Thoracic aorta endothelial cell (primary cell): ENCODE data around the gene SLC39A5. TPM values are rescaled to one million over a fixed set of nuclear protein-coding genes. Genes with fewer than 3 reads are reported as not detected.

ENCODE experiments used
- total RNA-seq: library from RNA; depleted of rRNA; stranded (reverse); fragments of >200 nt; gene quantifications from 2 replicates; pipeline ENCODE4 v1.2.3, GENCODE V29; 2012

The SLC39A5 gene
- total RNA-seq, result not detected in 2 replicates

DNA sequence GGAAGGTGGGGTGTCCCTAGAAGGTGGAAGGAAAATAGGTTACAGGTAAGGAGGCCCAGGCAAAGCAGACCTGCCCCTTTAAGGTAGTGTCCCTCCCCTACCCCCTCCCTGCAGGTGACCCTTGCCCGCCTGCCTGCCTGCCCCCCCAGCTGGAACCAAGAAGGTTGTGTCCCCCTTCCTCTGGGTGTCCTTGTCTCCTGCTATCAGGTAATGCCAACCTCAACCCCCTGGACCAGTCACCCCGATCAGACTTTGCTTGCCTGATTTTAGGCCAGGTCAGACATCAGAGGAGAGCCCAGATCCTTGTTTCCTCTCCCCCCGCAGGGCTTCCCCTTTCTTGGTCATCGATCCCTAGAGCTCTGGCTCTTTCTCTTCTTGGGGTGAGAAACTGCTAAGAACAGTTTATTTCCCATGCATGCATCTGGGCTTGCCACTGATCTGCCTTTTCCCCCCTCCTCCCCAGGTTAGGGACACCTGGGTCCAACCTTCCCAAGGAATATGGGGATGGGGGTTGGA, at the start of gene SLC39A5:
Gene SLC39A5, plus strand, starts transcription at position 136 of the 516 bp plus-strand sequence. CDS start 1,224 bp downstream, outside the sequence.

DNA sequence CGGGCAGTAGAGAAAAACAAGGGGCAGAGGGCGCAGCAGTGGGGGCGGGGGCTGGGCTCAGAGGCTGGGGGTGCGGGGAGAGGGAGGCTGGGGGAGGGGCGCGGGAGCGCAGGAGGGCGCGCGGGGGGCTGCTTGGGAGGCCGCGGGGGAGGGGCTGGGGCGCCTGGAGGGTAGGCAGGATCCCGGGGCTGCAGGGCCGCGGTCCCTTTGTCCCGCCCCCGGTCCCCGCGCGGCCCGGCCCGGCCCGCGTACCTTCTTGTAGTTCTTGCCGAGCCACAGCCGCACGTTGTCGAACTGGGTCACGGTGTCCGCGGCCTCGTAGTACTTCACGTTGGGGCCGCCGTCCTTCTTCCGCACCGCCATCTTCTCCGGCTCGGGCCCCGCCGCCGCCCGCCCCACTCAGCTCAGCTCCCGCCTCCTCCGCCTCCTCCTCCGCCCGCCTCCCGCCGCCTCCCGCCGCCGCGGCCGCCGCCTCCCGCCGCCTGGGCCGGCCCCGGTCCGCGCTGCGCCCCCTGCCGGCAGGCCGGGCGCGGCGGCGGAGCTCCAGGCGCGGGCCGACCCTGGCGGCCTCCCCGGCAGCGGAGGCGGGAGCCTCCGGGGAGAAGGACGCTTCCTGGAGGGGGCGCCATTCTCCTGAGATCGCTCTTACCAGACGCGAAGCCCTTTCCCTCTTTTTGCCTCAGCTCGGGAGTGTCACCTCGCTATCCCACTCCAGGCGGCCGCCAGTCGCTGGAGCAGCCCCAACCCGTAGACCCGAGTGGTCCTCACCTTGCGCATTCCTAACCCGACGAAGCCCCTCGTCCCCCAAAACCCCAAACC, 40.5 kb upstream of the SLC39A5 start, which contains the start of gene SMARCC2:
Gene SMARCC2, minus strand, starts transcription at position 385 of the 819 bp plus-strand sequence. Its CDS starts 22 bp downstream, at position 363.

DNA sequence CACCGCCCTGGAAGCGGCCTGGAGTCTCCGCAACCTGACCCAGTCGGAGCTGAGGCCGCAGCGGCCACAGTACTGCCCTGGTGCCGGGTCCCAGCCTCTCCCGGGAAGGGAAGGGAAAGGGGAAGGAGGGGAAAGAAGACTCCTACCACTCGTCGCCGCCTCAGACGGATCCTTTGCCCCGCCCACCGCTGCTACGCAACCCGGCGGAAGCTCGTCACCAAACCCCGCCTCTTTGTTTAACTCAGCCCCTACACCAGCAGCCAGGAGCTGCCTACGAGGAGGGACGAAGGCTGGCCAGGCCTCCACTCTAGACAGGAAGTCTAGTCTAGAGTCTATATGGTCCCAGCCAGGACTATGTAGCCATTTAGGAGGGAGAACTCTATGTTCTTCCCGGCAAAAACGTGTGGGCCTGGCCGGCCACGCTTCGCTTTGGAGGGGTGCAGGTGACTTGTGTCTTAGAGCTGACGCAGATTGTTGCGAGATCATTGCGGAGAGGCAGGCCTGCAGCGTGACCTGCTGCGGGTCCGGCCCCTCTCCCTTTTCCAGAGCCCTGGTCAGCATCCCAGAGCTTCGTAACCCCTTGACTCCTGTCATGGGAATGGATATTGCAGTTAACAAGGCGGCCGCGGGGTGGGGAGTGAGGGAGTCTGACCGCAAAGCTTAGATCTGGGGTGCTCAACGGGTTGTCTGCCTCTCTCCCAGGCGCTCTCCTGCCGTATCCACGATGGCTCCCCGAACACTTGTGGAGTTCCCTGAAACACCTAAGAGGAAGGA, 7.9 kb upstream of the SLC39A5 start, which contains the start of gene RNF41:
Gene RNF41, minus strand, starts transcription at position 166 of the 774 bp plus-strand sequence. CDS start 7,875 bp downstream, outside the sequence.

DNA sequence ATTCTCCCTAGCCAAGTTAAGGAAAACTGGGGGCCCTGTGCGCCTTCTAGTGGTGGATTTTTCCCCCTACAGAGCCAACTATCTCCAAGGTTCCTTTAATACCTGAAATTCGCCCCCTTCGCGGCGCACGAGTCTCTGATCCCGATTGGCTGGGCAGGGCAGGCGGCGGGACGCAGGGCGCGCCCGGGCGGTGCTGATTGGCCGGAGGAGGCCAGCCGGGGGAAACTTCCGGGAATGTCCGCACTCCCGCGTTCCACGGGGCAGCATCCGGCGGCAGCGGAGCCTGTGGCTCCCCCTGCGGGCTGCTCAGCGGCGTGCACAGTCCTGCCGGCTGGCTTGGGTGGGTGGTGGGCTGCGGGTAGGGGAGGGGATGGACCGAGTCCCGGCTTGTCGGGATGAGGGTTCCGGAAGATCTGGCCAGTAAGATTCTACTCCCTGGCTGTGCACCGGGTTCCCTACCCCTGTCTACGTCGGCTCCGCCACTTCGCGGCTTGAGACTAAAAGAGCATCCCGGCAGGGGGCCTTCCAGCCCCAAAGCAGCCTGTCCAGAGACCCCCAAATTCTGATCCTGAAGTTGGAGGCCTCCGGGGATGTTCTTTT, 5.6 kb upstream of the SLC39A5 start, which contains the start of gene NABP2:
Gene NABP2, plus strand, starts transcription at position 241 of the 600 bp plus-strand sequence. CDS start 515 bp downstream, outside the sequence.

DNA sequence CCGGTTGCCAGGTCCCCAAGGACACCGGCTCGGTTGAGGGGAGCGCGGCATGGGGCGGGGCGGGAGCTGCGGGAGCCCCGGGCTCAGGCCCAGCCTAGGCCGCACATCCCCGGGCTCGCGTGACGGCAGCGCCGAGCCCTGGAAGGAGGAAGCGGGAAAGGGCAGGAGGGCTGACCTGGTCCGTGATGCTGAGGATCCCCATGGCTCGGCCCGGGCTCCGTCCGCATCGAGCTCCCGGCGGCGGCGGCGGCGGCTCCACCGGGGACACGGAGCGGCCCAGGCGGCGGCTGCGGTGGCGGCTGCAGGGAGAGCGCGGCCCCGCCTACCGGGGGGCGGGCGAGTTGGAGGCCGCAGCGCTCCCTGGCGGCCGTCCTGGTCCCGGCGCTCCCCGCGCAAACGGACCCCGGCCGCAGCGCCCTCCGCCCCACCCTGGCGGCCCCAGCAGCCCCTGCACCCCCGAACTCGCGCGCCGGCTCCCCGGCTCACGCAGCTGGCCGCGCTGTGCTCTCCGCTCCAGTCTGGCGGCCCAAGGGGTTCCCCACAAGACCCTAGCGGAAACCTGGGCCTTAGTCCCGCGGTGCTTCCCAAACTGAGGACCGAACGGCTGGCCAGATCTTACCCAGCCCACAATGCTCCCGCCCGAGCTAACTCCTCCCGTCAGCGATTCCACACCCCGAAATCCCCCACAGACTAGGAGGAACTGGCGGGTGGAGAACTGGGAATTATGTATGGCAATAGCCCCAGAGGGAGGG, 28.4 kb downstream of the SLC39A5 start, which contains the start of gene ANKRD52:
Gene ANKRD52, minus strand, starts transcription at position 317 of the 752 bp plus-strand sequence. Its CDS starts 115 bp downstream, at position 202.

DNA sequence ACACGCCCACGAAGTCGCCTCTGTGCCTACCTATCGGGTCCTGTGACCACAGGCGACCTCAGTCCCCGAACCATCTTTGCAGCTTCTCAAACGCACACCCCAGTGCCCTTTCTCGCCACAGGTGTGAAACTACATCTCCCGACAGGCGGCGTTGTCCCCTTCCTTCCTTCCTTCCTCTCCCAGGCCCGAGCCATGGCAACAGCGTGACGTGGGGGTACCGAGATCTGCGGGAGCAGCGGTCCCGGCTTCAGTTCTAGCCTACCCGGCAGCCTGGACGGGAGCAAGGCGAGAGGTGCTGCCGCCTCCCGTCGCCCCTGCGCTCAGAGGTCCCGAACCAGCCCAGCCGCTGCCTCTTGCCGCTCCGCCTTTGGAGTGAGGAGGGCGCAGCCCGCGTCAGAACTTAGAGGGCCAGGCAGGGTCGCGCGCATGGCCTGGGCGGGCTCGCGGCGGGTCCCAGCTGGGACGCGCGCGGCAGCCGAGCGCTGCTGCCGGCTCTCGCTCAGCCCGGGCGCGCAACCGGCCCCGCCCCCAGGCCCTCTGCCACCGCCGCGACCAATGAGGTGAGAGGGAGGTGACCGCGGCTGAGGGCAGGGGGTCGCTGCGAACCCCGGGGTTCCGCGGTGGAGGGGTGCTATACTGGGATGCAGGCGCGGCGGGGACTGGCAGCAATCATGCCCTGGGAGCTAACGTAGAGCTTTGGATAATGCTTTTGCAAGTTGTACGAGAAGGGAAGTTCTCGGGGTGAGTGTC, 37.0 kb downstream of the SLC39A5 start, which contains the start of gene COQ10A:
Gene COQ10A, plus strand, starts transcription at position 250 of the 750 bp plus-strand sequence. Its CDS starts 177 bp downstream, at position 427.

Other genes starting within 250 kb of the SLC39A5 start
- gene SUOX, start 232.8 kb upstream of the SLC39A5 start, total RNA-seq, result 19.5 and 24.8 TPM in 2 replicates
- gene IKZF4, start 209.0 kb upstream of the SLC39A5 start, total RNA-seq, result 1.3 and 1.9 TPM in 2 replicates
- 1,015 and 1,043 TPM in 2 replicates for gene RPS26, start 188.1 kb upstream of the SLC39A5 start, total RNA-seq
- 0.43 TPM in 1 of 2 replicates, not detected in the other for gene ERBB3, start 149.9 kb upstream of the SLC39A5 start, total RNA-seq
- gene PA2G4, start 125.5 kb upstream of the SLC39A5 start, total RNA-seq, result 284 and 285 TPM in 2 replicates
- gene RPL41, start 113.4 kb upstream of the SLC39A5 start, total RNA-seq, result 2,466 and 4,153 TPM in 2 replicates
- gene ZC3H10, start 111.8 kb upstream of the SLC39A5 start, total RNA-seq, result 6.2 and 6.5 TPM in 2 replicates
- gene ESYT1, start 101.8 kb upstream of the SLC39A5 start, total RNA-seq, result 259 and 330 TPM in 2 replicates
- gene MYL6B, start 77.5 kb upstream of the SLC39A5 start, total RNA-seq, result 51.1 and 67.2 TPM in 2 replicates
- gene MYL6, start 71.7 kb upstream of the SLC39A5 start, total RNA-seq, result 1,508 and 2,188 TPM in 2 replicates
- 72.1 and 75.0 TPM in 2 replicates for gene SMARCC2, start 40.6 kb upstream of the SLC39A5 start, total RNA-seq
- gene RNF41, start 8.1 kb upstream of the SLC39A5 start, total RNA-seq, result 95.6 and 123 TPM in 2 replicates
- 30.7 and 34.0 TPM in 2 replicates for gene NABP2, start 5.7 kb upstream of the SLC39A5 start, total RNA-seq
- gene ANKRD52, start 28.3 kb downstream of the SLC39A5 start, total RNA-seq, result 19.9 and 25.0 TPM in 2 replicates
- gene COQ10A, start 36.9 kb downstream of the SLC39A5 start, total RNA-seq, result 8.6 and 9.2 TPM in 2 replicates
- 238 and 262 TPM in 2 replicates for gene CS, start 70.3 kb downstream of the SLC39A5 start, total RNA-seq
- 86.9 and 93.8 TPM in 2 replicates for gene CNPY2, start 85.9 kb downstream of the SLC39A5 start, total RNA-seq
- gene PAN2, start 103.9 kb downstream of the SLC39A5 start, total RNA-seq, result 13.3 and 18.8 TPM in 2 replicates
- not detected in 2 replicates for gene IL23A, start 108.8 kb downstream of the SLC39A5 start, total RNA-seq
- 67.8 and 71.0 TPM in 2 replicates for gene STAT2, start 130.1 kb downstream of the SLC39A5 start, total RNA-seq
- gene APOF, start 132.8 kb downstream of the SLC39A5 start, total RNA-seq, result not detected in 2 replicates
- 14.6 and 17.9 TPM in 2 replicates for gene TIMELESS, start 219.4 kb downstream of the SLC39A5 start, total RNA-seq
- gene MIP, start 224.6 kb downstream of the SLC39A5 start, total RNA-seq, result not detected in 2 replicates
- gene SPRYD4, start 238.5 kb downstream of the SLC39A5 start, total RNA-seq, result 2.6 and 2.7 TPM in 2 replicates